ENCODE results near the gene WWC1.

WWC1 gene

GRCh38 chr5:168360521-168361285, 69.3 kb downstream of the WWC1 start:
- DNase-seq (ENCODE audit: low read depth in 1 of 2, low spot score in 1 of 2), result no peak

- DNase-seq (ENCODE audit: low read depth in 1 of 2, low spot score in 1 of 2), result no peak
These were observed 70.8 kb downstream of the WWC1 start for GRCh38 chr5:168362097-168362885.

GRCh38 chr5:168364151-168364661, 72.8 kb downstream of the WWC1 start:
- no peak for DNase-seq (ENCODE audit: low read depth in 1 of 2, low spot score in 1 of 2)

- DNase-seq (ENCODE audit: low read depth in 1 of 2, low spot score in 1 of 2), result no peak
These were observed 73.5 kb downstream of the WWC1 start for GRCh38 chr5:168364750-168365550.

- DNase-seq (ENCODE audit: low read depth in 1 of 2, low spot score in 1 of 2), result no peak
These were observed 74.2 kb downstream of the WWC1 start for GRCh38 chr5:168365581-168366081.

GRCh38 chr5:168366116-168366515, 74.7 kb downstream of the WWC1 start:
- DNase-seq (ENCODE audit: low read depth in 1 of 2, low spot score in 1 of 2), result no peak

- no peak for DNase-seq (ENCODE audit: low read depth in 1 of 2, low spot score in 1 of 2)
These were observed 77.4 kb downstream of the WWC1 start for GRCh38 chr5:168368854-168369253.

- DNase-seq (ENCODE audit: low read depth in 1 of 2, low spot score in 1 of 2), result no peak
These were observed 79.4 kb downstream of the WWC1 start for GRCh38 chr5:168370831-168371230.

- no peak for DNase-seq (ENCODE audit: low read depth in 1 of 2, low spot score in 1 of 2)
These were observed 81.0 kb downstream of the WWC1 start for GRCh38 chr5:168372356-168372946.

- no peak for DNase-seq (ENCODE audit: low read depth in 1 of 2, low spot score in 1 of 2)
These were observed 83.1 kb downstream of the WWC1 start for GRCh38 chr5:168374532-168374931.

- DNase-seq (ENCODE audit: low read depth in 1 of 2, low spot score in 1 of 2), result no peak
These were observed 83.8 kb downstream of the WWC1 start for GRCh38 chr5:168375214-168375613.

- no peak for DNase-seq (ENCODE audit: low read depth in 1 of 2, low spot score in 1 of 2)
These were observed 86.1 kb downstream of the WWC1 start for GRCh38 chr5:168377525-168377924.

- no peak for DNase-seq (ENCODE audit: low read depth in 1 of 2, low spot score in 1 of 2)
These were observed 87.3 kb downstream of the WWC1 start for GRCh38 chr5:168378741-168379140.

GRCh38 chr5:168382421-168382820, 91.0 kb downstream of the WWC1 start:
- DNase-seq (ENCODE audit: low read depth in 1 of 2, low spot score in 1 of 2), result no peak

- DNase-seq (ENCODE audit: low read depth in 1 of 2, low spot score in 1 of 2), result no peak
These were observed 99.0 kb downstream of the WWC1 start for GRCh38 chr5:168390491-168390890.

- no peak for DNase-seq (ENCODE audit: low read depth in 1 of 2, low spot score in 1 of 2)
These were observed 102.3 kb downstream of the WWC1 start for GRCh38 chr5:168393773-168394172.

GRCh38 chr5:168400429-168401220, 109.2 kb downstream of the WWC1 start:
- no peak for DNase-seq (ENCODE audit: low read depth in 1 of 2, low spot score in 1 of 2)

GRCh38 chr5:168401226-168401625, 109.8 kb downstream of the WWC1 start:
- DNase-seq (ENCODE audit: low read depth in 1 of 2, low spot score in 1 of 2), result no peak

- DNase-seq (ENCODE audit: low read depth in 1 of 2, low spot score in 1 of 2), result no peak
These were observed 110.4 kb downstream of the WWC1 start for GRCh38 chr5:168401880-168402279.

- no peak for DNase-seq (ENCODE audit: low read depth in 1 of 2, low spot score in 1 of 2)
These were observed 112.9 kb downstream of the WWC1 start for GRCh38 chr5:168404365-168404764.

Measured in activated T-helper 1 cell treated with anti-CD3 and anti-CD28 coated beads, Interleukin-2, amount 50 U/mL, for 16 hours (primary cell).